ENCODE results near the gene GPRIN1.
A peak's percentile ranks its signal among the peaks of the same experiment; 100 is the strongest.

Gene GPRIN1

GRCh38 chr5:176653401-176654385 is 43.7 kb upstream of the GPRIN1 start (continued):
- no peak for TF ChIP-seq ZNF221 (tag by site-specific recombination; IDR thresholded peaks at IDR 0.05; ENCODE audit: borderline replicate concordance)
- no peak for TF ChIP-seq ZNF404 (tag by site-specific recombination; IDR thresholded peaks at IDR 0.05)
- no peak for TF ChIP-seq ZNF830 (tag by site-specific recombination; IDR thresholded peaks at IDR 0.05; ENCODE audit: low read depth)
- no peak for TF ChIP-seq PRDM1 (tag by site-specific recombination; IDR thresholded peaks at IDR 0.05)
- no peak for TF ChIP-seq FEZF1 (tag by site-specific recombination; IDR thresholded peaks at IDR 0.05)
- TF ChIP-seq ZNF23 (tag by site-specific recombination; IDR thresholded peaks at IDR 0.05; ENCODE audit: borderline replicate concordance): no peak
- no peak for TF ChIP-seq PATZ1 (tag by site-specific recombination; IDR thresholded peaks at IDR 0.05)
- TF ChIP-seq ZNF114 (tag by site-specific recombination; IDR thresholded peaks at IDR 0.05): no peak
- TF ChIP-seq GLIS2 (tag by site-specific recombination; IDR thresholded peaks at IDR 0.05): peak; percentile 32; the same call in 1 of the 2 replicates
- TF ChIP-seq ZFP3 (tag by site-specific recombination; IDR thresholded peaks at IDR 0.05; ENCODE audit: low read depth): no peak
- TF ChIP-seq ZFHX2 (tag by site-specific recombination; conservative IDR thresholded peaks at IDR 0.05): peak; percentile 100
- no peak for TF ChIP-seq ZNF391 (tag by site-specific recombination; IDR thresholded peaks at IDR 0.05; ENCODE audit: borderline replicate concordance, low read depth)
- no peak for TF ChIP-seq ATF2 (tag by site-specific recombination; IDR thresholded peaks at IDR 0.05; ENCODE audit: low read depth)
- TF ChIP-seq BCL6B (tag by site-specific recombination; IDR thresholded peaks at IDR 0.05): no peak
- TF ChIP-seq ZFP69B (tag by site-specific recombination; IDR thresholded peaks at IDR 0.05): no peak
- TF ChIP-seq RBAK (tag by site-specific recombination; IDR thresholded peaks at IDR 0.05): 0 out of 2 replicates have a peak, but pooled peaks have one; percentile 33
- TF ChIP-seq ZNF596 (tag by site-specific recombination; IDR thresholded peaks at IDR 0.05): no peak
- TF ChIP-seq ZFP41 (tag by site-specific recombination; IDR thresholded peaks at IDR 0.05; ENCODE audit: borderline replicate concordance): no peak
- TF ChIP-seq ZBTB17 (tag by site-specific recombination; IDR thresholded peaks at IDR 0.05): 0 out of 2 replicates have a peak, but pooled peaks have one; percentile 18
- TF ChIP-seq ZNF692 (tag by site-specific recombination; IDR thresholded peaks at IDR 0.05): no peak
- no peak for TF ChIP-seq ZSCAN5A (tag by site-specific recombination; IDR thresholded peaks at IDR 0.05)
- no peak for TF ChIP-seq ZNF214 (tag by site-specific recombination; IDR thresholded peaks at IDR 0.05; ENCODE audit: borderline replicate concordance)
- TF ChIP-seq ZNF184 (tag by site-specific recombination; IDR thresholded peaks at IDR 0.05): no peak
- TF ChIP-seq ZSCAN18 (tag by site-specific recombination; IDR thresholded peaks at IDR 0.05): no peak
- peak; percentile 100 for TF ChIP-seq EGR2 (tag by site-specific recombination; IDR thresholded peaks at IDR 0.05; ENCODE audit: low read depth)
- no peak for TF ChIP-seq ZBTB1 (tag by site-specific recombination; IDR thresholded peaks at IDR 0.05)
- no peak for TF ChIP-seq ZNF112 (tag by site-specific recombination; IDR thresholded peaks at IDR 0.05)
- TF ChIP-seq ZNF473 (tag by site-specific recombination; IDR thresholded peaks at IDR 0.05): no peak
